ENCODE measurements around the gene NAA80. TPM values are rescaled to one million over a fixed set of nuclear protein-coding genes. Genes with fewer than 3 reads are reported as not detected.
"Not testable (repeated sequence)": the region's sequence is repeated elsewhere in the genome, so short reads cannot be mapped to it uniquely, and the experiment has no call there.

The NAA80 gene
- total RNA-seq, 1 donor from 2014 or later: 10.9 TPM

- Mint-ChIP-seq H3K27ac (ENCODE audit: unreplicated experiment) (no peak overlapping the region), H3K9me3 (ENCODE audit: low read depth) (no peaks in the 10 kb centered on the region), H3K4me3 (ENCODE audit: unreplicated experiment) (peak overlapping the region; percentile 62), H3K36me3 (ENCODE audit: low read depth) (no peaks in the 10 kb centered on the region), H3K27me3 (ENCODE audit: low read depth) (peaks cover 11% of the 10 kb centered on the region), H3K4me1 (ENCODE audit: low read depth) (peaks cover 32% of the 10 kb centered on the region)
- DNase-seq (ENCODE audit: low spot score): no peak
- TF ChIP-seq CTCF (IDR thresholded peaks at IDR 0.05): peak; percentile 98
These were observed 26.1 kb downstream of the NAA80 start for GRCh38 chr3:50272911-50273688.

- H3K4me1 Mint-ChIP-seq (ENCODE audit: low read depth): peaks cover 37% of the 10 kb centered on the region
- H3K4me3 Mint-ChIP-seq (ENCODE audit: unreplicated experiment): not testable (repeated sequence)
These were observed 26.7 kb downstream of the NAA80 start for GRCh38 chr3:50272538-50272910.

GRCh38 chr3:50271314-50271936, 27.8 kb downstream of the NAA80 start:
- Mint-ChIP-seq H3K4me1 (ENCODE audit: low read depth) (peaks cover 48% of the 10 kb centered on the region), H3K27ac (ENCODE audit: unreplicated experiment) (no peak overlapping the region), H3K27me3 (ENCODE audit: low read depth) (peaks cover 11% of the 10 kb centered on the region), H3K36me3 (ENCODE audit: low read depth) (no peaks in the 10 kb centered on the region), H3K4me3 (ENCODE audit: unreplicated experiment) (no peak overlapping the region), H3K9me3 (ENCODE audit: low read depth) (no peaks in the 10 kb centered on the region)
- TF ChIP-seq CTCF (IDR thresholded peaks at IDR 0.05): no peak
- DNase-seq (ENCODE audit: low spot score): no peak

More at GRCh38 chr3:50272538-50272910, 26.7 kb downstream of the NAA80 start:
- H3K27me3 Mint-ChIP-seq (ENCODE audit: low read depth): peaks cover 11% of the 10 kb centered on the region
- H3K36me3 Mint-ChIP-seq (ENCODE audit: low read depth); H3K27ac Mint-ChIP-seq (ENCODE audit: unreplicated experiment); H3K9me3 Mint-ChIP-seq (ENCODE audit: low read depth); DNase-seq (ENCODE audit: low spot score): not testable (repeated sequence)

- no peak overlapping the region for H3K4me3 Mint-ChIP-seq (ENCODE audit: unreplicated experiment)
These were observed 28.6 kb downstream of the NAA80 start for GRCh38 chr3:50270422-50271224.

GRCh38 chr3:50269977-50270413, 29.2 kb downstream of the NAA80 start:
- H3K4me1 Mint-ChIP-seq (ENCODE audit: low read depth): peaks cover 58% of the 10 kb centered on the region
- H3K27ac Mint-ChIP-seq (ENCODE audit: unreplicated experiment): peak overlapping the region; percentile 63
- H3K4me3 Mint-ChIP-seq (ENCODE audit: unreplicated experiment): no peak overlapping the region

More at GRCh38 chr3:50270422-50271224, 28.6 kb downstream of the NAA80 start:
- no peak for TF ChIP-seq CTCF (IDR thresholded peaks at IDR 0.05)
- Mint-ChIP-seq H3K27me3 (ENCODE audit: low read depth) (peaks cover 11% of the 10 kb centered on the region), H3K36me3 (ENCODE audit: low read depth) (no peaks in the 10 kb centered on the region), H3K4me1 (ENCODE audit: low read depth) (peaks cover 55% of the 10 kb centered on the region), H3K9me3 (ENCODE audit: low read depth) (no peaks in the 10 kb centered on the region), H3K27ac (ENCODE audit: unreplicated experiment) (no peak overlapping the region)
- DNase-seq (ENCODE audit: low spot score): no peak

More at GRCh38 chr3:50269977-50270413, 29.2 kb downstream of the NAA80 start:
- TF ChIP-seq CTCF (IDR thresholded peaks at IDR 0.05): no peak
- DNase-seq (ENCODE audit: low spot score): no peak
- Mint-ChIP-seq H3K9me3 (ENCODE audit: low read depth) (no peaks in the 10 kb centered on the region), H3K36me3 (ENCODE audit: low read depth) (no peaks in the 10 kb centered on the region), H3K27me3 (ENCODE audit: low read depth) (peaks cover 9% of the 10 kb centered on the region)

Measured in chondrocyte (in vitro differentiated cells).